Right cardiac atrium (tissue), 5 donors: ENCODE results near the gene PMEPA1. TPM values are rescaled to one million over a fixed set of nuclear protein-coding genes. Genes with fewer than 3 reads are reported as not detected.

Source experiments
- ATAC-seq, 2 donors: fragments of 200-7000 bp; cut with Tn5 transposase; one replicate each; pipeline versions ENCODE4 v1.8.0 to v1.9.1; 2020; ENCODE audit warnings: moderate library complexity in 2 of 2, mild to moderate bottlenecking in 1 of 2
- DNase-seq, 3 donors: peaks; one replicate each; pipeline ENCODE4 v3.0.0-alpha.2; 2020
- H3K27ac ChIP-seq: one replicate; pipeline ENCODE4 v1.5.1; 2013; ENCODE audit warnings: mild to moderate bottlenecking, low read length, control low read depth, moderate library complexity
- H3K27me3 ChIP-seq: one replicate; pipeline ENCODE4 v1.6.1; 2013; ENCODE audit not compliant: control insufficient read depth, insufficient read depth
- H3K4me1 ChIP-seq: one replicate; pipeline ENCODE4 v1.6.1; 2013; ENCODE audit warnings: low read length; ENCODE audit not compliant: control insufficient read depth, insufficient read depth
- H3K4me3 ChIP-seq: one replicate; pipeline ENCODE4 v1.5.1; 2013; ENCODE audit warnings: low read length, control low read depth
- H3K9me3 ChIP-seq: one replicate; pipeline ENCODE4 v1.6.1; 2013; ENCODE audit warnings: low read length; ENCODE audit not compliant: control insufficient read depth
- WGBS: extraction: QIAGEN DNeasy Blood & Tissue Kit; methylation state at CpG from one replicate; pipeline ENCODE4 v1.1.7; 2013; 5-methylcytosine and 5-hydroxymethylcytosine counted together
- intact Hi-C, 4 donors: fragments of 100-400 bp; cut with DNase I; formaldehyde crosslinking; loops; one replicate each; pipeline versions ENCODE4 v1.11.0 to v1.14.0; 2022 to 2023
- polyA plus RNA-seq: library from polyadenylated mRNA; stranded (reverse); fragments of 200-250 nt; gene quantifications from one replicate; pipeline ENCODE4 v1.2.3, GENCODE V29; 2013
- total RNA-seq, 4 donors: library from RNA; stranded (reverse); fragmentation: NEBNext Ultra II Directional; extraction: Animal tissue kit (Norgen Biotek cat#: 25700); gene quantifications; one replicate each; pipeline ENCODE4 v1.2.1, GENCODE V29; 2021
- donor health status: healthy with polysubstance abuse.
- donor health status: DM: no; HTN: yes; CAD: no.
- donor health status: DM: no; HTN: no; CAD: no.
- donor health status: DM: no; HTN: yes; CAD: no; lungs with severe emphysema.
- donor health status: DM: yes; HTN: yes; CAD: no.

Gene PMEPA1
- total and polyA plus RNA-seq, 5 donors = 17.3 to 82.0 (median 37.5) TPM

DNA sequence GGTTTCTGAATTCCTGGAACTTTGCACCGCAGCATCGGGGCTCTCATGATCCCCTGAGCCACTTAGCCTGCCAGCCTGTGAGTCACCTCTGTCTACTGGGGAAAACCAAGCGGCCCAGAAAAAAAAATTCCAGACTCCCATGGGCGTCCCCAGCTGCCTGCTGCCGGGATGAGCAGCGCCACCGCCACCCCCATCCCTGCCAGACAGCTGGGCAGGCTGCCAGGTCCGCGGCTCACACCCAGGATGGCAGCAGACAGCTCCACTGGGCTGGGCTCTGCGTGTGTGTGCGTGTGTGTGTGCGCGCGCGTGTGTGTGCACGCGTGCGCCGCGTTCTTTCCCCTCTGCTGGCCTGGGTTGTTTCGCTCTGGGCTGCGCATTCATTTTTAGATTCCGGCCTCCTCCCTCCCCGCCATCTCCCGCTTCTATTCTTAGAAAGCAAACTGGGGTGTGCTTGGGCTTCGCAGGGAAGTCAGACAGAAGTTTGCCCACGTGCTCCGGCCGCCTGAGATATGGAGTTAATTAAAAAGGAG lies 38.9 kb upstream of the PMEPA1 start:
- Histone ChIP-seq H3K9me3 (no peaks in the 10 kb centered on the region), H3K4me3 (no peak overlapping the region)

DNA sequence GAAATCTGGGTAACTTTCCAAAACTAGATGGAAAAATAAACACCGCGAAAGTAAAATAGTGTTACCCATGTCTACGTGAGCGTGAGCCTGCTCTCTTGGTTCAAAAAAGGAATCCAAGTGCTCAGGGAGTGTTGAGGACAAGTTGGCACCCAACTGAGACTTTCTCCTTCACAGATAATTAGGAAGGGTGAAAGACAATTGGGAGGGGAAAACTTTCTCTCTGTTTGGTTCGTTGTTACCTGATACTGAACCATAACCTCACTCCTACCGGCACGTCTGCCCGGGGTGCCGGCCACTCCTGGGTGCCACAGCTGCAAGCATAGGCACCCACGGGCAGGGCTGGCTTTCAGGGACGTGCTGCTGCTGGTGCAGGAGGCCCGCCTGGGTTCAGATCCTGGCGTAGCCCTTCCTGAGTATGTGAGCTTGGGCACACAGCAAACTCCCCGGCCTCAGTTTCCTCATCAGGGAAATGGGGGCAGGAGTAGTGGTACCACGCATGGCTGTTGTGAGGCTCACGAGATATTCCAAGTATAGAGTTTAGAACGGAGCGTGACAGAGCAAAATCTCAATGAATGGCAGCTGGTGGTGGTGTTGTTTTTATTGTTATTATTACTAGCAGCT lies 38.2 kb upstream of the PMEPA1 start:
- 37% methylated on average over 18 of the region's 18 CpGs for WGBS
- H3K27ac ChIP-seq = peak overlapping the region; percentile 75
- H3K4me3 ChIP-seq = no peak overlapping the region
- peaks cover 8% of the 10 kb centered on the region for H3K4me1 ChIP-seq
- intact Hi-C loops = loop anchor here in 1 of 4 donors (10.0 kb wide), 1 partner anchor 53 kb away; no protein-coding TSS in a partner anchor
- no peaks in the 10 kb centered on the region for H3K9me3 ChIP-seq
- no peaks in the 10 kb centered on the region for H3K27me3 ChIP-seq
- DNase-seq (peak in 1 of 3 donors; percentile 61), ATAC-seq (peak; percentile 52 to 53)

More for the DNA sequence above, 38.9 kb upstream of the PMEPA1 start:
- under 1% methylated on average over 29 of the region's 29 CpGs for WGBS
- ATAC-seq = peak; percentile 88 to 89
- DNase-seq = peak; percentile 88 to 96 (median 94)
- Histone ChIP-seq H3K27ac (peak overlapping the region; percentile 75), H3K27me3 (no peaks in the 10 kb centered on the region), H3K4me1 (peaks cover 8% of the 10 kb centered on the region)
- intact Hi-C loops = loop anchor here in 1 of 4 donors (10.0 kb wide), 1 partner anchor 54 kb away; no protein-coding TSS in a partner anchor

DNA sequence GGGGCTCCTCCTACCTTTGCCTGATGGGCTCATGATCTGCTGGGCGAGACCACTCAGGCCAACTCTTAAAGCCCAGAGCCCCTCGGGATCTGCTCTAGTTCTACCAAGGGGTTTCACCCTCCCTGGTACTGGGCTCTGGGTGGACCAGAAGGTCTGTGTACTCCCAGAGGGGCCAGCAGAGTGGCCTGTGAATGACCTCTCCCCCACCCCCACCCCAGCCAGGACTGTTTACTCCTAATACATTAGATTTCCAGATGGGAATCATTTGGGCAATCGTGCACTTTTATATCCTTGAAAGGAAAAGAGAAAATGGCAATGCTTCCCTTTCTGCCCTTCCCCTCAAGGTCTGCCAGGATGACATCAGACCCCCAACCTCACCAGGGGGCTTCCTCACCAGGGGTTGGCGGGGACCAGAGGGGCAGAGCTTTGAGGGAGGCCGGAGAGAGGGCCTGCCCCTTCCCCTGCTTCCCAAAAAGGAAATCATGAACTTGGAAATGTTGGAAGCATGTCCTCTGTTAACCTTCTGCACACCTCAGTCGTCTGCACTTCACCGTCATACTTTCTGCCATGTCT lies 37.1 kb upstream of the PMEPA1 start:
- Histone ChIP-seq H3K9me3 (no peaks in the 10 kb centered on the region), H3K4me1 (peaks cover 10% of the 10 kb centered on the region), H3K4me3 (no peak overlapping the region), H3K27me3 (no peaks in the 10 kb centered on the region), H3K27ac (no peak overlapping the region)
- no peak for ATAC-seq
- DNase-seq = no peak
- 50% methylated on average over 7 of the region's 7 CpGs for WGBS
- intact Hi-C loops = loop anchor here in 1 of 4 donors (10.0 kb wide), 1 partner anchor 52 kb away; no protein-coding TSS in a partner anchor

DNA sequence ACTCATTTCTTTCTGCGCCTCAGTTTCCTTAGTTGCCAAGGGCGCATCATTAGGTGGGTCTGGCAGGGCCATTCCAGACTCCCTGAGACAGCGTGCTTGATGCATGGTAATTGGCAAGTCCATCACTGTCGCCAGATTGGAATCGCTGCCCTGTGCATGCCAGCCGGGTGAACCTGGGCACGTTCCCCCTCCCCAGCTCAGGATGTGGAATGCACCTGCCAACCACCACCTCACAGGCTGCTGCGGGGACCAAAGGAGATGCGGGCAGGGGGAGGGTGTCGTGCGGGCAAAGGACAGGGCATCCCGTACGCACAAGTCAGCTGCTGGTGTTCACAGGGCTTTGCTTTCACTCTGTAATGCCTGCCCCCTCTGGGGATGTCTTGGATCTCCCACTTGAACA lies 36.4 kb upstream of the PMEPA1 start:
- WGBS = 96% methylated on average over 13 of the region's 13 CpGs
- H3K4me3 ChIP-seq = no peak overlapping the region
- intact Hi-C loops = loop anchor here in 1 of 4 donors (10.0 kb wide), 1 partner anchor 51 kb away; no protein-coding TSS in a partner anchor
- peaks cover 10% of the 10 kb centered on the region for H3K4me1 ChIP-seq
- H3K27me3 ChIP-seq = no peaks in the 10 kb centered on the region
- no peaks in the 10 kb centered on the region for H3K9me3 ChIP-seq
- H3K27ac ChIP-seq = no peak overlapping the region
- DNase-seq (no peak), ATAC-seq (no peak)

DNA sequence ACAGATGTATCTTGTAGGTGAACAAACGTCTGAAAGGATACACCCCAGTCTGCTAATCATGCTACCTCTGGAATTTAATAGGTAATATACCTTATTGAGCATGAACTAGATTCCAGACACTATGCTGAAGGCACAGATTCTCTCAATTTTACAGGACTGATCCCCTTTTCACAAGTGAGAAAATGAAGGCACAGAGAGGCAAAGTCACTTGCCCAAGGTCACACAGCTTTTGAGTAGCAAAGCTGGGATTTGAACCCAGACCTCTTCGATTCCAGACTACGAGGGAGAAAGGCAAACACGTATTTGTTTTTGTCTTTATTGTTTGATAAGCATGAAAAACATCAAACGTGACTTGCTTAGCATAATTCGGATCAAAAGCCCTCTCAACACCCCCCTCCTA lies 34.4 kb upstream of the PMEPA1 start:
- H3K27me3 ChIP-seq = no peaks in the 10 kb centered on the region
- H3K4me1 ChIP-seq = peaks cover 8% of the 10 kb centered on the region
- H3K9me3 ChIP-seq = no peaks in the 10 kb centered on the region
- DNase-seq = no peak
- ATAC-seq = no peak
- no peak overlapping the region for H3K4me3 ChIP-seq
- no peak overlapping the region for H3K27ac ChIP-seq
- intact Hi-C loops = loop anchor here in 1 of 4 donors (10.0 kb wide), 1 partner anchor 49 kb away; no protein-coding TSS in a partner anchor
- 94% methylated on average over 6 of the region's 6 CpGs for WGBS

DNA sequence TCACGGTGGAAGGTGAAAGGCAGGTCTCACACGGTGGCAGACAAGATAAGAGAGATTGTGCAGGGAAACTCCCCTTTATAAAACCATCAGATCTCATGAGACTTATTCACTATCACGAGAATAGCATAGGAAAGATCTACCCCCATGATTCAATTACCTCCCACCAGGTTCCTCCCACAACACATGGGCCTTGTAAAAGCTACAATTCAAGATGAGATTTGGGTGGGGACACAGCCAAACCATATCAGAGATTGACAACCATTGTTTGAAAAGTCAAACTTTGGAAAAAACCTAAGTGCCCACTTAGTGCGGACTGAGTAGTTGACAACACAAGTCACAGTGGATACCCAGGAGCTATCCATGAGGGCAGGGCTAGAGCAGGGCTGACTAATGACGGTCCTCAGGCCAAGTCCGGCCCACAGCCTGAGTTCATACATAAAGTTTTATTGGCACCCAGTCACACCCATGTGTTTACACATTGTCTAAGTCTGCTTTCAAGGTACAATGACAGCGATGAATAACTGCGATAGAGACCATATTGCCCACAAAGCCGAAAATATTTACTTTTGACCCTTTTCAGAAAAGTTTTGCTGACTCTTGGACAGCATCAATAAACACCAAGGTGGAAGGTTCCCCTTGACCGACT lies 33.8 kb upstream of the PMEPA1 start:
- 80% methylated on average over 10 of the region's 10 CpGs for WGBS
- intact Hi-C loops = loop anchor here in 1 of 4 donors (10.0 kb wide), 1 partner anchor 49 kb away; no protein-coding TSS in a partner anchor
- Histone ChIP-seq H3K27me3 (no peaks in the 10 kb centered on the region), H3K9me3 (no peaks in the 10 kb centered on the region), H3K4me3 (no peak overlapping the region), H3K27ac (no peak overlapping the region), H3K4me1 (peaks cover 5% of the 10 kb centered on the region)
- DNase-seq = no peak
- ATAC-seq = no peak

DNA sequence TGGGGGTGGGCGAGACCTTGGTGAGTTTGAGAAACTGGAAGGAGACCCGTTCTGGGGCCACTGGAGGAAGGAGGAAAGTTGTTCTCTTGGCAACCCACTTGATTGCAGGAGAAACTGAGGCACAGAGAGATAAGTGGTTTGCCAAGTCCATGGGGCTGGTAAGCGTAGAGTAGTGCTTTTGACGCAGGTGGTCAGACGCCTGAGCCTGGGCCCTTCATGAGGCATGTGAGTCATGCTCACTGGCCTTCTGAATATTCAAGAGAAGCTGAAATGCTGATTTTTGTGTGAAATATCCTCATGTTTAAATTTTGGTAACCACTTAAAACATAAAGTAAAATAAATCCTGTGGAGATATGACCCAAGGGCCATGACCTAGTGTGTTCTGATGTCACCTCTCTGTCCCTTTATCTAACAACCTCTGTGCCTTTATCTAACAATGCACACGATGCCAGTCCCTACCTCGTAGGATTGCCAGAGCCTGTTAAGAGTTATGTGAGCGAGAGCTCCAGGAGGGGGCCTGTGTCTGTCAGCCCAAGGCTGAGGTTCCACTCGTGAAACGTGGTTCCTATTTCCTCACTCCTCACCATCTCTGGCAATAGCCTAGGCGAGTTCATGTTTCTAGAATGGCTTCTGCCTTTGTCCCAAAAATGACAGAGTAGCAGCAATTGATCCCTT lies 32.8 kb upstream of the PMEPA1 start:
- no peak for DNase-seq
- ATAC-seq = no peak
- H3K27ac ChIP-seq = no peak overlapping the region
- H3K4me3 ChIP-seq = no peak overlapping the region
- H3K9me3 ChIP-seq = no peaks in the 10 kb centered on the region
- 66% methylated on average over 11 of the region's 11 CpGs for WGBS
- H3K4me1 ChIP-seq = peaks cover 2% of the 10 kb centered on the region
- H3K27me3 ChIP-seq = no peaks in the 10 kb centered on the region
- intact Hi-C loops = loop anchor here in 1 of 4 donors (10.0 kb wide), 1 partner anchor 48 kb away; no protein-coding TSS in a partner anchor

DNA sequence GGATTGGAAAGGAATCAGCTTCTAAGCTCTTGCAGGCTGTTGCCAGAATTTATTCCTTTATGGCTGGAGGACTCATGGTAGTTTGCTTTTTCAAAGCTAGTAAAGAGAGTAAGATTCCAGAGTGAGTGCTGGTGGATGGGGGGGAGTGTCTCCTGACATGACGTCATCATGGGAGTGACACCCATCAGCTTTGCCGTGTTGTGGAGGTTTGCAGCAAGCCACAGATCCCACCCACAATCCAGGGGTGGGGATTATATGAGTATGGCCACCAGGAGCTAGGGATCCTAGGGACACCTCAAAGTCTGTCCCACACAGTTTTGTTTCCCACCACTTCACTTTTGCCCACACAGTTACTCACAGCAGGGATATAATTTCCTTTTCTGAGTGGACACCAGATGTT lies 28.7 kb upstream of the PMEPA1 start:
- Histone ChIP-seq H3K27me3 (no peaks in the 10 kb centered on the region), H3K9me3 (no peaks in the 10 kb centered on the region), H3K27ac (no peak overlapping the region), H3K4me3 (no peak overlapping the region), H3K4me1 (peaks cover 2% of the 10 kb centered on the region)
- DNase-seq (no peak), ATAC-seq (peak in 1 of 2 donors; percentile 20)
- 21% methylated on average over 2 of the region's 2 CpGs for WGBS
- intact Hi-C loops = no loop called here

DNA sequence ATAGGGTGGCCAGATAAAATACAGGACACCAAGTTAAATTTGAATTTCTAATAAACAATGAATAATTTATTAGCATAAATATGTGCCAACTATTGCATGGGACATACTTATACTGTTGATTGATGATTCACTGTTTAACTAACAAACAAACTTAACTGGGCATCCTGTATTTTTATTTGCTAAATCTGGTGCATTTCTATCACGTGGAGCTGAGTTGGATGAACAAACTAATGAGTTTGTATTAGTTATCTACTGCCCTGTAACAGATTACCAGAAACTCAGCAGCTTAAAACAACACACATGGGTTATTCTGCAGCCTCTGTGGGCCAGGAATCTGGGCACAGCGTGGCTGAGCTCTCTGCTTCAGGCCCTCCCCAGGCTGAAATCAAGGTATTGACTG lies 28.2 kb upstream of the PMEPA1 start:
- DNase-seq = no peak
- Histone ChIP-seq H3K27ac (no peak overlapping the region), H3K9me3 (no peaks in the 10 kb centered on the region), H3K27me3 (no peaks in the 10 kb centered on the region), H3K4me1 (peaks cover 2% of the 10 kb centered on the region), H3K4me3 (no peak overlapping the region)
- 80% methylated on average over 2 of the region's 2 CpGs for WGBS
- intact Hi-C loops = no loop called here
- ATAC-seq = no peak

DNA sequence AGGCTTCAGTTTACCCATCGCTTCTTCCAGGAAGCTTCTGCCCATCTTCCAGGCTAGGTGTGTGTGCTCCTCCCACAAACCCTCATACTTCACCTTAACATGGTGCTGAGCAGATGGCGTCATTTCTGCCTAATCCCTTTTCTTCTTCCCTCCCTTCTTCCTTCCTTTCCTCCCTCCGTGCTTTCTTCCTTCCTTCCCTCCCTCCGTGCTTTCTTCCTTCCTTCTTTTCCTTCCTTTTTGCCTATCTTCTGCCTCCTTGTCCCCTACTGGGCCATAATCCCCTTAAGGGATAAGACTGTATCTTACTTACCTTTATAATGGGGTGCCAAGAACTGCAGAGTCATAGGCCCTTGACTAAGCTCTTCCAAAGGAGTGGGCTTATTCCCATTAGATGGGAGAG lies 27.5 kb upstream of the PMEPA1 start:
- no peak for DNase-seq
- no peak overlapping the region for H3K4me3 ChIP-seq
- no peak for ATAC-seq
- 73% methylated on average over 4 of the region's 4 CpGs for WGBS
- peaks cover under 1% of the 10 kb centered on the region for H3K4me1 ChIP-seq
- no peaks in the 10 kb centered on the region for H3K27me3 ChIP-seq
- intact Hi-C loops = no loop called here
- H3K9me3 ChIP-seq = no peaks in the 10 kb centered on the region
- no peak overlapping the region for H3K27ac ChIP-seq
